Measurements from ENCODE around the gene MPP2.
"Not testable (repeated sequence)": the region's sequence is repeated elsewhere in the genome, so short reads cannot be mapped to it uniquely, and the experiment has no call there.

Gene MPP2

DNA sequence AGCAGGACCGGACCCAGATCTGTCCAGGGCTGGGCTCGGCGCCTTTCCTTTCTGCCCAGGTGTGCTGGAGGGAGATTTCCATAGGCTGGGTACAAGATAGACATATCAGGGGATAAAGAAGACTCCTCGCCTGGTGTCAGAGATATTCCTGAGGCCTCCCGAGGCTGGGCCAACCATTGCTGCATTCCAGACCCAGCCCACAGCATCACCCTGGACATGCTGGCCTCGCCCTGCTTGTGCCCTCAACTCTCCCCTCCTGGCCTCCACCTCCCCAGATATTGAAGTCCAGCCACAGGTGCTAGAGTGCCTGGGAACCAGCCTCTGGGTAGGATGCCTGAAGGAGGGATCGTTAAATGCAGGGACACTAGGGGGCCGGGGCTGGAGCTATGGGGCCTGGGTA is 58.2 kb downstream of the MPP2 start:
- DNase-seq (ENCODE audit: low read depth, low spot score): no peak

DNA sequence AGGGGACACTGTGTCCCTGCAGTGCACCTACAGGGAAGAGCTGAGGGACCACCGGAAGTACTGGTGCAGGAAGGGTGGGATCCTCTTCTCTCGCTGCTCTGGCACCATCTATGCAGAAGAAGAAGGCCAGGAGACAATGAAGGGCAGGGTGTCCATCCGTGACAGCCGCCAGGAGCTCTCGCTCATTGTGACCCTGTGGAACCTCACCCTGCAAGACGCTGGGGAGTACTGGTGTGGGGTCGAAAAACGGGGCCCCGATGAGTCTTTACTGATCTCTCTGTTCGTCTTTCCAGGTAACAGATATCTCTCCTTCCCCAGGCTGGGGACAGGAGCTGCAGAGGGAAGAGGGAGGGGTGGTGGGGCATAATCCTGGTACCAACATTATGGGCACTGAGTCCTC is 58.7 kb downstream of the MPP2 start:
- no peak for DNase-seq (ENCODE audit: low read depth, low spot score)

DNA sequence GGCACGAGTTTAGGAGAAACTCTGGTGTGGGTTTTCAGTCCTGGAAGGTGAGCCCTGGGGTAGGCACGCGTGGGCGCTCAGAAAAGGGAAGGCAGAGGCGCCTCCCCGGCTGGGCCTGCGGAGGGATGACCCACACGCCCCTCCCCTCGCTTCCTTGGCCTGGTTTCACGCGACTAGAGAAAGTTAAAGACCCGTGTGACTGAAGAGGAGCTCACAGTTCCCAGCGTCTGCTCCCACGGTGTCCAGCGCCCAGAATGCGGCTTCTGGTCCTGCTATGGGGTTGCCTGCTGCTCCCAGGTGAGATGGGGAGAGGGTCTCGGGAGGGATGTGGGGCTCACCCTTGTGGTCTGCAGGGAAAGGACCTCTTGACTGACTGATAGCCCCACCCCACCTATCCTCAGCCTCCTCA is 60.4 kb downstream of the MPP2 start, which contains the start of gene CD300LG:
Gene CD300LG, plus strand, starts transcription at position 214 of the 409 bp plus-strand sequence. Its CDS starts 41 bp downstream, at position 255.
- DNase-seq (ENCODE audit: low read depth, low spot score): no peak

DNA sequence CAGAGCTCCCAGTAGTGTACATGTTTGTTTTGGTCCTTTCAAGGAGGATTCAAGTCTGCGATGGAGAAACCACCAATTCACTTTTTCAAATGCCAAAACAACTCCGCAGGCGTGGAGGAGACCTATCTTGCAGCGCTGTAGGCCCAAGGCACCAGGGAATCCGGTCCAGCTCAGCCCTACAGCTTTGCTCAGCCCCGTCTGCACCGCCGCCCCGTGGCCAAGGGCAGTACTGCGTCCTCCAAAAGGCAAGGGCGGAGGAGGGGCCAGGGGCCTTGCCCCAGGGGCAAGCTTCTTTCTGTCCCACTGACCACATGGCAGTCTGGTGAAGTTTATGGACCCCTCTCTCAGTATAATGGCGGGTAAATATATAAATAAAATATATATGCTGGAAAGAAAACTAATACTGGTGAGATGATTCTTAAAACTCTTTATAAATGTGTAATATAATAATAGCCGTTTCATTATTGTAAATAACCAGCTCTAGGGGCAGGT is 61.1 kb downstream of the MPP2 start:
- peak; percentile 18 for DNase-seq (ENCODE audit: low read depth, low spot score)

DNA sequence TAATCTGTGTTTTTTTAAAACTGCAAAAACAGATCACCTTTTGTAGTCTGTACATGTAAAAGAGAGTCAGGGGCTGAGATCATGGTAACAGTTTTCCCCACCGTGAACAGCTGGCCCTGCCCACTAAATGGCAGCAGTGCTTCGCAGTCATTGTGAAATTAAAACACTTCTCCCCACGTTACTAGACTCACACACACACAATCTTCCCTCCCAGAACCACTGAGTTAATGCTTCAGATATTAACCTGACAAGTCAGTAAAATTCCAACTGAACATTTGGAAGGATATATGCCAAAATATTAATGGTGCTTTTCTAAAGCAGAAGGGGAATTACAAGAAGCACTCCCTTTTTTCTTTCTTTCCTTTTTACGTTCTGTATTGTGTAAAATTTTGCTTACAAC is 61.6 kb downstream of the MPP2 start:
- DNase-seq (ENCODE audit: low read depth, low spot score): no peak

DNA sequence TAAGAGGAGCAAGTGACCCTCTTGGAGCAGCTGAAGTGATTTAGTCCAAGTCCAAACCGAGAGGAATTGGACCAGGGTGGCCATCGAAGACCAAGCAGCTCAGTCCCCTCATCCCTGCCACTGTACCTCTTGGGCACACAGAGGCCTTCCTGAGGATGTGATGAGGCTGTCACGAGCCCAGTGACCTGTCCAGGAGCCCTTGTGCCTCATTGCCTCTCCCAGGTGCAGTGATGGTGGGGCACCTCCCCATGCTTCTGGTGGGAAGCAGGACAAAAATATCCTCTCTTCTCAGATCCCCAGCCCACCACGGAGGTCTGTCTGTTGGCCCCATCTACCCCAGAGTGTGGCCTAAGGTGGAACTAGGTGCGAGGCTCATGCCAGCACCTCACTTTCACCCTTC is 63.1 kb downstream of the MPP2 start:
- no peak for DNase-seq (ENCODE audit: low read depth, low spot score)

DNA sequence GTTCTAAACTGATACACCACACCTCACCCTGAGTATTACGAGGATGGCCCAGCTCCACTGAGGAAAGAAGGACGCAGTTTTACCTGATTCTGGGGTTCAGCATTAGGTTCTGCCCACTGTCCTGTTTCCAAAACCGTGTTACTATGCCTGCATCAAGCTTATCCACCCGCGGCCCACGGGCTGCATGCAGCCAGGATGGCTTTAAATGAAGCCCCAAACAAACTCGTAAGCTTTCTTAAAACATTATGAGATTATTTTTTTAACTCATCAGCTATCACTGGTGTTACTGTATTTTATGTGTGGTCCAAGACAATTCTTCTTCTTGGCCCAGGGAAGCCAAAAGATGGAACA is 64.4 kb downstream of the MPP2 start:
- no peak for DNase-seq (ENCODE audit: low read depth, low spot score)

DNA sequence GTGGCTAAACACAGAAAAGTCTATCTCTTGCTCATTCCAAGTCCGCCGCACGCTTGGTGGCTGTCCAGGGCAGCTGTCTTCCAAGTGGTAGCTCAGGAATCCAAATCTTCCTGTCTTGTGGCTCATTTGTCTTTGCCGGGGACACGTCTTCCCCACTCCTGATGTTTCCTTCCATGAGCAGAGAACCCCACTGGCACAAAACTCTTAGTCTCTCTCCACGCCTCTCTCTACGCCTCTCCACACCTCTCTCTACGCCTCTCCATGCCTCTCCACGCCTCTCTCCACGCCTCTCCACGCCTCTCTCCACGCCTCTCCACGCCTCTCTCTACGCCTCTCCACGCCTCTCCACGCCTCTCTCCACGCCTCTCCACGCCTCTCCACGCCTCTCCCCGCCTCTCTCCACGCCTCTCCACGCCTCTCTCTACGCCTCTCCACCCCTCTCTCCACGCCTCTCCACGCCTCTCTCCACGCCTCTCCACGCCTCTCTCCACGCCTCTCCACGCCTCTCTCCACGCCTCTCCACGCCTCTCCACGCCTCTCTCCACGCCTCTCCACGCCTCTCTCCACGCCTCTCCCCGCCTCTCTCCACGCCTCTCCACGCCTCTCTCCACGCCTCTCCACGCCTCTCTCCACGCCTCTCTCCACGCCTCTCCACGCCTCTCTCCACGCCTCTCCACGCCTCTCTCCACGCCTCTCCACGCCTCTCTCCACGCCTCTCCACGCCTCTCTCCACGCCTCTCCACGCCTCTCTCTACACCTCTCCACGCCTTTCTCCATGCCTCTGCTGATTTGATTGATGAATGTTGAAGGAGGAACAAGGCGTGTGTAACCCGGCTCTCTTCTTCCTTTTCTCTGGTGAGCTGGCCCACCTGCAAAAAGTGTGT is 65.0 kb downstream of the MPP2 start:
- DNase-seq (ENCODE audit: low read depth, low spot score): not testable (repeated sequence)

DNA sequence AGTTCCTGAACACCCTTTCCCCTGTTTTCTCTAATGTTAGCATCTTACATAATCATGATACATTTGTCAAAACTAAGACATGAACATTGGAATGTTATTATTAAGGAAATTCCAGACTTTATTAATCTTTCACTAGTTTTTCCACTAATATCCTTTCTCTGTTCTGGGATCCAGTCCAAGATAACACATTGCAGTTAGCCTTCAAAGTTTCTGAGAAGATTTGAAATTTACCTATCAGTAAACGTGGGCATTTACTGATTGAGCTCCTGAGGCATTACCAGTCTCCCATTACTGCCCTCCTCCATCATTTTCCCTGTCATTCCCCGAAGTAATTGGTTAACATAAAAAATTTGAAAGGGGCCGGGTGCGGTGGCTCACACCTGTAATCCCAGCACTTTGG is 66.1 kb downstream of the MPP2 start:
- no peak for DNase-seq (ENCODE audit: low read depth, low spot score)

DNA sequence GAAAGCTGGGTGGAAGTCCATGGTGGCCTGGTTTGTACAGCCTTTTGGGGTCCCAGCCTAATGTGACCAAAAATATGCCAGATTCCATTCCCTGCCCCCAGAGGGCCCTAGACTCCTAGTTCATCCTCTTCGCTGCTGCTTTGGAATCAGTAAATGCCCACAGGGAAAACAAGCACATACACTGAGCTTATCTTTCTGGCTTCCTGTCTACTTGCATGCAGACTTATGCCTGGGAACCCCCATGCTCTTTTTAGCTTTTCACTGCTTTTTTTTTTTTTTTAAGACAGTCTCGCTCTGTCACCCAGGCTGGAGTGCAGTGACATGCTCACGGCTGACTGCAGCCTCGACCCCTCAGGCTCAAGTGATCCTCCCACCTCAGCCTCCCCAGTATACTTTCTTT is 66.5 kb downstream of the MPP2 start:
- DNase-seq (ENCODE audit: low read depth, low spot score): no peak

DNA sequence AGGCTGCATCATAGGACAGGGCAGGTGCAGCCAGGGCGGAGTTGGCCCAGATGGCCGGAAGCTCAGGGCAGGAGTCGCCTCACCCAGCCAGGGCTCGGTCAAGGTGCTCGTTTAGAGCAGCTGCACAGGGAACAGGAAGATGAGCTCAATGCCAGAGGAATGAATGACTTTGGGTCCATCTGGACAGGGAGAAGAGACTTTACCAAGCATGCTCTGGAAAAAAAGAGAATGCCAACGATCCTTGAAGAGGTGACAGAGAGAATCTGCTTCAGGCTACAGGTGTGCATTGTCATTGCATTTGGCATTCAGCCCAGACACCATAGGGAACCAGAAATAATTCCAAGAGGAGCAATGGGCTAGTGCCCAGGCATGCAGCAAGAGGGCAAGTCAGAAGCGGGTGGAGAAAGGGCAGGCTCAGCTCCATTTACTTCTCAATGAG is 67.6 kb downstream of the MPP2 start:
- no peak for DNase-seq (ENCODE audit: low read depth, low spot score)

DNA sequence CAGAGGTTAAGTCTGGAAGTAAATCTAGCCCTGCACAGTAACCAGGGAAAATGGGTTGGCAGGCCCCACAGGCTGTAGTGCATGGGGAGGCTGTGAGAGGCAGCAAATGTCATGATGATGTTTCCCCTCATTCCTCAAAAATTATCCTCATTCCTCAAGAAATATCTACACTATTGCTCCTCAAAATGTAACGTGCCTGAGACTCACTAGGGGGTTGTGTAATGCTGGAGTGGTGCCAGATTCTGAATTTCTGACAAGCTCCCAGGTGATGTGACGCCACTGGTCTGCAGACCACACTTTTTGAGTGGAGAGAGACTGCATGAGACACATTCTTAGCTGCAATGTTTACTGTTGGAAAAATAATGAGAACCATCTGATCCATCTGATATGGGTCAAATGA is 73.2 kb downstream of the MPP2 start:
- no peak for DNase-seq (ENCODE audit: low read depth, low spot score)

DNA sequence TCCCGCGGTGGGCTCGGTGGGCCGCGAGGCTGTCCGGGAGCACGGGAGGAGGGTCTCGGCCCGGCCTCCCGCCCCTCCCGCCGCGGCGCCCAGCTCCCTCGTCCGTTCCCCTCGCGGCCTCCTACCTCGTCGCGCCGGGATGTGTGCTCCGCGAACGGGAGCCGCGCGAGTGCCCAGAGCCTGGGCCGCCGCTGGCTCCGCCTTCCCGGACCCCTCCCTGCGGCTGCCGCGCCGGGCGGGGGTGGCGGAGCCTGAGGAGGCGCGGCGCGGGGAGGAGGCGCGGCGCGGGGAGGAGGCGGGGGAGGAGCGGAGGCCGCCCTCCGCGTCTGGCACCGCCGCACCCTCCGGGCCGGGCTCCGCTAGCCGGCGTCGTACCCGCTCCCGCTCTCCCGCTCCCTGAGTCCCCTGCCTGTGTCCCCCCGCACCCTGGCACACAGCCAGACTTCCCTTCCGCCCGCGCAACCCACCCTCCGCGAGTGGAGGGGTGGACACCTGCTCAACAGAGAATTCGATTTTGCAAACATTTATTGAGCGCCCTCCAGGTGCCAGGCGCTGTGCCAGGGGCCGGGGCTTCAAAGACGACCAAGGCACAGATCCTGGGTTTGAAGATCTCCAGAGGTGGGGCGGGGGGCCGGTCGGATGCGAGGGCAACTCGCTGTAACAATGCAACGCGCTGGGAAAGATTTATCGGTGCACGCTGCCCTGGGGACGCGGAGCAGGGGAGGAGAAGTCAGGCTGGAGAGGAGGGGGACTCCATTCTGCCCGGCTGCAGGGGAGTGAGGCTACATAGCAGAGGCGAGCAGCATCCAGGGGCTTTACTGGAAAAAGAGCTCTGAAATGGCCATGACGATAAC is 74.1 kb downstream of the MPP2 start, which contains the start of gene MPP3:
Gene MPP3, minus strand, starts transcription at position 171 of the 854 bp plus-strand sequence. CDS start 1,240 bp downstream, outside the sequence.
- DNase-seq (ENCODE audit: low read depth, low spot score): no peak

DNA sequence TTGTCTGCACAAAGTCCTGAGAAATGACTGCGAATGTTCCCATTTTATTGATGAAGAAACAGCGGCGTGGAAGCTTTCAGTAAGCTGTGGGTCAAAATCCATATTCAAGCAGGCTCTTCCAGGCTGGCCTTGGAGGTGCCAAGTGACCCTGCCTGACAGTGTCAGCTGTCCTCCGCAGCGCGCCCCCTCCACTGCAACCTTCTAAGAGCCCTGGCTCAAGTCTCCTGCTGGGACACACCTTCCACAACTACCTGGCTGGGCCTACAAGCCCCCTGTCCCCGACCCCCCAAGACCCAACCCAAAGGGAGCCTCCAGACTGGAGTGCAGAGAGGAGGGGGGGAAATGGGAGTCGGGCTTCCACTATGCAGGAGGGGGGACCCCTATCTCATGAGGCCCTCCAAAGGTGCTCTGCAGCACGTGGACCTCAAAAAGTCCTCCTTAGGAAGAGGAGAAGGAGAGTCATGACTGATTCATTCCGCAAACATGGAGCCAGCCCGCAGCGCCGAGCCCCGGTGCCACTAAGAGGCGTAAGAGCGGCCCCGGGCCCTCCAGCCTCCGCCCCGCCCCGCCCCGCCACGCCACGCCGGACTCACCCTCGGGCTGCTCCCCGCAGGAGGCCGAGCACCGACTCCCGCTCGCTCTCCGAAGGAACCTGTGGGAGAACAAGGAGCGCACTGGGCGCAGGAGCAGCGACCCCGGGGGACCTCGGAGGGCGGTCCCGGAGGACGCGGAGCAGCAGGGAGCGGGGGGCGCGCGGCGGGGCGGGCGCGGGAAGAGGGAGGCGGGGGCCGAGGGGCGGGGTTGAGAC is 75.0 kb downstream of the MPP2 start:
- DNase-seq (ENCODE audit: low read depth, low spot score): no peak

DNA sequence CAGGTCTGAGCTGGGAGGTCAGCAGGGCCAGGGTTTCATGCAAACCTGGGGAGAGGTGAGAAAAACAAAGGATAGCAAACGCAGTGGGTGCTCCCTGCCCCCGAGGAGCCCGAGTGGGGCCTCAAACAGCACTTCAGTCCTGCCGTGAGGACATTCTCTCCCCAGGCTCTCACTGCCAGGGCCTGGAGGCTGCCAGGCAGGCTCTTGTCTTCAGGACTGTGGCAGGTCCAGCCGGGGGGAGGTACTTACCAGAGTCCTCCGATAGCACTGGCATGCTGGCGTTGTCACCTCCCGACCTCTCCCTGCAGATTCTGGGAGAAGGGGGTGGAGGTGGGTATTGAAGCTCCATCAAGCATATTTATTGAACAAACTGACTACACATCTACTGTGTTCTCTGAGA is 75.7 kb downstream of the MPP2 start:
- no peak for DNase-seq (ENCODE audit: low read depth, low spot score)

DNA sequence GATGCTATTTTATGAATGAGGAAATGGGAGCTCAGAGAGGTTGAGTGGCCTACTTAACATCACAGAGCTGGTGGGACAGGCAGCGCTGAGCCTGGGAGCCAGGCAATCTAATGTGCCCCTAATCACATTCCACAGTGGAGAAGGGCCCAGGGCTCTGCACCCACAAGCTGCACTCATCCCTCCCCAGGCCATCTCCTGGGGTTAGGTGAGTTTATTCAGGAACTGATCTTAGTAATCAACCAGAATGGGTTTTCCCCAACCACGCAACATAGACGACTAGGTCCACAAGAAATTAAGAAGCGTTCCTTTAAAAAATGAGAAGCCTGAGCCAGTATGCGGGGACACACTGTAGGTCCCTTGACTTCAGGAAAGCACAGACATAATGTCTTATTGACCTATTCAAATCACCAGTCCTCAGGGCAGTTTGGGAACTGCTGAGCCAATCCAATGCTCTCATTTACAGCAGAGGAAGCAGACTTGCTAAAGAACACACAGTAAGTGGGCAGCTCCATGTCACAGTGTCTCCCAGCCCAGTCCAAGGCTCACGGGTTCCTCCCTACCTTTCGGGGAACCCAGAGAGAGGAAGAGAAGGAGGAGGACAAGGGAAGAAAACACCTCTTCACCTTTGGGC is 76.7 kb downstream of the MPP2 start:
- no peak for DNase-seq (ENCODE audit: low read depth, low spot score)

DNA sequence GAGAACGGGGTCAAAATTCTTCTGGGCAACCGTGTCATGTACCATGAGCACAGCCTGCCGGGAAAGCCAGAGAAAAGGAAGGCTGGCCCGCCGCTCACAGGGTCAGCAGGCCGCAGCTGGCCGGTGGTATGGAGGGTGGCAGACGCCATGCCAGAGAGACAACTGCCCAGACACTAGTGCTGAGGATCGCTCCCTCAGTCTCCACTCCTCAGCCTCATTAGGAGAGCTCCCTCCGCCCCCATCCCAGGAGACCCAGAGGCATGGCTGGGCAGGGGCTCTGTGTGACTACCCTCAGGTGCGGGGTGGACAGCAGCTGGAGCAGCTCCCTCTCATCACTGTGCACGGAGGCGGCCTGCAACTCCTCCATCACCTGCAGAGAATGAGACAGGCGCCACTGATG is 77.6 kb downstream of the MPP2 start:
- no peak for DNase-seq (ENCODE audit: low read depth, low spot score)

DNA sequence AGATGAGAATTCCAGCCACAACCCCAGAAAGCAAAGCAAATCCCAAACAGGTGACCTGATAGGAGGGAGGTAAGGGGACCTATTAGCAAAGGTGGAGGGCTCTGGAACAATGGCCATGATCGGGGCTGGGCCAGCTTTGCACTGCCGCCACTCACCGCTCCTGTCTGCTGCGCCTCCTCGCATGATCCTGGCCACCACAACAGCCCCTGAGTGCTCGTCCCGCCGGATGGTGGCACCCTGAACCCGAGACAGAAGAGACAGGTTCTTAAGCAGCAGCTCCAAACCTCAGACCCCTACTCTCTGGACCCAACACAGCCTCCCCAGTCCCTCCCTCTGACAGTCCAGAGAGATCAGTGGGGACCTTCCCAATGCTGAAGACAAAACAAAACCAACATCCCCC is 79.7 kb downstream of the MPP2 start:
- DNase-seq (ENCODE audit: low read depth, low spot score): no peak

DNA sequence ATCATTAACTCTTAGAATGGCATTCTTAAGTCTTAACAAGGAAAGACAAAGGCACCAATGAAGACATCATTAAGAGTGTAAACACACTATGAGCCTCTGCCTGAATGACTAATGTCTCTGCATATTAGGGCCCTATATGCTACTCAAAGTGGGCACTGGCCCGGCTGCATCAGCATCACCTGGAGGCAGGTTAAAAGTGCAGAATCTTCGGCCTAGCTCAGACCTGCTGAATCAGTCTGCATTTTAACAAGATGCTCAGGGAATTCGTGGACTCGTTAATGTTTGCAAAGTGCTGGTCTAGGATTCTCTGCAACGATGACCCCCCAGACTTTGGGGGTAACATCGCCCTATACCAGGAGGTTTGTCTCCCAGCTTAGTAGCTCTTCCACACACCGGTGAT is 81.1 kb downstream of the MPP2 start:
- no peak for DNase-seq (ENCODE audit: low read depth, low spot score)

DNA sequence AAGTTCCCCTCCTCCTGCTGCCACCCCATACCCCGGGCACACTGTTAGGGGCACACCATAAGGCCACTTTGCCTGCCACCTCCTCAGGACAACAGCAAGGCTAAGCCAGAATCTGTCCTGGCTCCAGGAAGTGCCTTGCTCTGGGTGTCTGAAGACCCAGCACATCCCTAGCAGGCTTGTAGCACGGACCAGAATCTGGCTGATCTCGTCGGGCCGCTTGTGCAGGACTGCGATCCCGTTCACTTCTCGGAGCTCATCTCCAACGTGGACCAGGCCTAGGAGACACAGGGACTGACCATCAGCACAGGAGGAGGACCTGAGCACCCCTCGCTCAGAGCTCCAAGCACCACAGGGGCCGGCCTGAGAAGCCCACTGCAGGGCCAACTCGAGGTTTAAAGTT is 81.8 kb downstream of the MPP2 start:
- DNase-seq (ENCODE audit: low read depth, low spot score): no peak
